ENCODE measurements around the gene ANKRD34A. TPM values are rescaled to one million over a fixed set of nuclear protein-coding genes. Genes with fewer than 3 reads are reported as not detected.
"Not testable (repeated sequence)": the region's sequence is repeated elsewhere in the genome, so short reads cannot be mapped to it uniquely, and the experiment has no call there.

ANKRD34A gene
- total RNA-seq, 5 donors from 2014 or later (not counting 1 experiment from before 2014, with no cell fraction given): 0.68 to 3.5 (median 1.7) TPM

GRCh38 chr1:145927063-145927886 is 37.1 kb downstream of the ANKRD34A start, which contains the start of gene RBM8A:
TSS of gene RBM8A (minus strand) at chr1:145927484. CDS start at chr1:145927426, 58 bp downstream.
- CTCF ChIA-PET: interaction anchor here (0.5 to 3.0 kb wide), 21 partner anchors 8 to 1614 kb away, joined by 3 to 34 read pairs (median 4); partner anchors contain the start of genes ANKRD34A (in 2 of the 2), PEX11B (in 2 of the 2), POLR3GL (in 2 of the 2) and ANKRD35 (in 1 of the 2)
- Mint-ChIP-seq H3K27ac (no peak within 1 kb of the TSS), H3K4me3 (peak within 1 kb of the TSS in 2 of 3 donors; percentile 66 to 74), H3K36me3 (peaks cover 16% of the 10 kb centered on the region), H3K9me3 (no peaks in the 10 kb centered on the region), H3K27me3 (no peaks in the 10 kb centered on the region), H3K4me1 (peaks cover 15 to 23% (median 22%) of the 10 kb centered on the region in 3 donors)
- Histone ChIP-seq H3K36me3 (ENCODE audit: control insufficient read depth in 2 of 2, extremely low read depth in 1 of 2, insufficient read depth in 1 of 2, low read length in 1 of 2) (peaks cover 0 to 15% of the 10 kb centered on the region in 2 donors), H3K4me1 (ENCODE audit: control insufficient read depth in 1 of 2, extremely low read depth in 1 of 2, insufficient read depth in 2 of 2, low read length in 2 of 2) (peaks cover 16 to 26% of the 10 kb centered on the region in 2 experiments), H3K9me3 (no peaks in the 10 kb centered on the region), H3K4me3 (ENCODE audit: control insufficient read depth in 1 of 2, extremely low read depth in 1 of 2, low read length in 1 of 2) (peak within 1 kb of the TSS; percentile 91 to 93), H3K27ac (ENCODE audit: low read length) (peak within 1 kb of the TSS; percentile 95), H3K27me3 (replicated peaks in 1 of 2; ENCODE audit: control insufficient read depth in 2 of 2, extremely low read depth in 1 of 2, insufficient read depth in 2 of 2, low read length in 1 of 2) (no peaks in the 10 kb centered on the region)
- DNase-seq (peak; percentile 80 to 98 (median 94)), ATAC-seq (replicated peaks in 1 of 4) (peak; percentile 97 to 99 (median 98))
- WGBS (ENCODE audit: insufficient coverage): under 1% methylated on average over 31 of the region's 41 CpGs
- POLR2A ChIA-PET: interaction anchor here (0.5 to 2.3 kb wide), 17 partner anchors 8 to 101 kb away, joined by 3 to 26 read pairs (median 4); partner anchors contain the start of genes ANKRD34A (in 2 of the 2), LIX1L (in 2 of the 2), PEX11B (in 2 of the 2) and POLR3GL (in 2 of the 2)

DNA sequence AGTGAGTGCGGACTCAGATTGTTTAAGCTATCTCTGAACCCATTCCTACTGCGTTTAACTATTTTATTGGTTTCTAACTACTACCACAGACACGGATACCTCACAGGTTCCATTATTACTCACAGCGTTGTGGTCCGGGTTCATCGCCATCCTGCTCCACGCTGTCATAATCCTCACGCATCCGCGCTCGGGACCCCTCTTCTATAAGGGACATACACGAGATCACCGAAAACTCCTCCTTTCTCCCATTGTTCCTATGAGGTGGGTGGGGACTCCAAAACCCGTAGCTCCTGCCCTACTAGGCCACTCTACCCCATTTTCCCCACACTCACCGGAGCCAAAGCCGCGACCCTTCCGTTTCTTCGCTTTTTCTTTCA is 37.7 kb downstream of the ANKRD34A start:
- Histone ChIP-seq H3K27ac (ENCODE audit: low read length) (peak overlapping the region; percentile 95), H3K4me1 (ENCODE audit: control insufficient read depth in 1 of 2, extremely low read depth in 1 of 2, insufficient read depth in 2 of 2, low read length in 2 of 2) (peaks cover 13 to 21% of the 10 kb centered on the region in 2 experiments), H3K9me3 (no peaks in the 10 kb centered on the region), H3K27me3 (replicated peaks in 1 of 2; ENCODE audit: control insufficient read depth in 2 of 2, extremely low read depth in 1 of 2, insufficient read depth in 2 of 2, low read length in 1 of 2) (no peaks in the 10 kb centered on the region), H3K4me3 (ENCODE audit: control insufficient read depth in 1 of 2, extremely low read depth in 1 of 2, low read length in 1 of 2) (peak overlapping the region; percentile 91 to 93), H3K36me3 (ENCODE audit: control insufficient read depth in 2 of 2, extremely low read depth in 1 of 2, insufficient read depth in 1 of 2, low read length in 1 of 2) (peaks cover 0 to 17% of the 10 kb centered on the region in 2 donors)
- ChIA-PET CTCF (interaction anchor here (0.5 to 3.0 kb wide), 13 partner anchors 8 to 111 kb away, joined by 3 to 34 read pairs (median 4); partner anchors contain the start of genes ANKRD34A (in 2 of the 2), PEX11B (in 2 of the 2), POLR3GL (in 2 of the 2) and LIX1L (in 1 of the 2)), POLR2A (interaction anchor here (0.6 to 2.3 kb wide), 7 partner anchors 8 to 126 kb away, joined by 3 to 26 read pairs (median 9); partner anchors contain the start of genes LIX1L (in 2 of the 2), ANKRD34A (in 1 of the 2), PEX11B (in 1 of the 2) and PIAS3 (in 1 of the 2))
- Mint-ChIP-seq H3K36me3 (peaks cover 16% of the 10 kb centered on the region), H3K4me1 (peaks cover 11 to 19% (median 16%) of the 10 kb centered on the region in 3 donors), H3K4me3 (no peak overlapping the region), H3K27ac (no peak overlapping the region), H3K27me3 (no peaks in the 10 kb centered on the region), H3K9me3 (no peaks in the 10 kb centered on the region)
- ATAC-seq (replicated peaks in 1 of 4): peak in 1 of 4 experiments; percentile 4
- 3% methylated on average over 5 of the region's 19 CpGs for WGBS (ENCODE audit: insufficient coverage)
- peak in 4 of 35 experiments; percentile 1 to 19 (median 6) for DNase-seq

- Histone ChIP-seq H3K27ac (ENCODE audit: low read length) (no peak overlapping the region), H3K4me1 (ENCODE audit: control insufficient read depth in 1 of 2, extremely low read depth in 1 of 2, insufficient read depth in 2 of 2, low read length in 2 of 2) (peaks cover 24 to 34% of the 10 kb centered on the region in 2 experiments), H3K27me3 (replicated peaks in 1 of 2; ENCODE audit: control insufficient read depth in 2 of 2, extremely low read depth in 1 of 2, insufficient read depth in 2 of 2, low read length in 1 of 2) (no peaks in the 10 kb centered on the region), H3K4me3 (ENCODE audit: control insufficient read depth in 1 of 2, extremely low read depth in 1 of 2, low read length in 1 of 2) (no peak overlapping the region), H3K9me3 (no peaks in the 10 kb centered on the region), H3K36me3 (ENCODE audit: control insufficient read depth in 2 of 2, extremely low read depth in 1 of 2, insufficient read depth in 1 of 2, low read length in 1 of 2) (peaks cover 0 to 14% of the 10 kb centered on the region in 2 donors)
- ATAC-seq (replicated peaks in 1 of 4) (no peak), DNase-seq (no peak)
- 100% methylated on average over 1 of the region's 2 CpGs for WGBS (ENCODE audit: insufficient coverage)
- peaks cover 19% of the 10 kb centered on the region for H3K36me3 Mint-ChIP-seq
- H3K4me3 Mint-ChIP-seq: no peak overlapping the region
- H3K27me3 Mint-ChIP-seq: no peaks in the 10 kb centered on the region
- peaks cover 24 to 36% (median 33%) of the 10 kb centered on the region in 3 donors for H3K4me1 Mint-ChIP-seq
- H3K9me3 Mint-ChIP-seq: no peaks in the 10 kb centered on the region
- ChIA-PET CTCF (no interaction called here), POLR2A (interaction anchor here in 1 of 2 donors (0.6 kb wide), 2 partner anchors 29 to 125 kb away, joined by 3 to 5 read pairs; no protein-coding TSS in a partner anchor)
- no peak overlapping the region for H3K27ac Mint-ChIP-seq
Observed at GRCh38 chr1:145922266-145922665, 42.1 kb downstream of the ANKRD34A start.

DNA sequence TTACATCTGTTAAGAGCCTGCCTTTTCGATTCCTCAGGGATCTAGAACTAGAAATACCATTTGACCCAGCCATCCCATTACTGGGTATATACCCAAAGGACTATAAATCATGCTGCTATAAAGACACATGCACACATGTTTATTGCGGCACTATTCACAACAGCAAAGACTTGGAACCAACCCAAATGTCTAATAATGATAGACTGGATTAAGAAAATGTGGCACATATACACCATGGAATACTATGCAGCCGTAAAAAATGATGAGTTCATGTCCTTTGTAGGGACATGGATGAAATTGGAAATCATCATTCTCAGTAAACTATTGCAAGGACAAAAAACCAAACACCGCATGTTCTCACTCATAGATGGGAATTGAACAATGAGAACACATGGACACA is 44.1 kb downstream of the ANKRD34A start:
- CTCF ChIA-PET; H3K4me3 ChIP-seq (ENCODE audit: control insufficient read depth in 1 of 2, extremely low read depth in 1 of 2, low read length in 1 of 2); ATAC-seq (replicated peaks in 1 of 4); H3K27me3 Mint-ChIP-seq; DNase-seq; H3K27me3 ChIP-seq (replicated peaks in 1 of 2; ENCODE audit: control insufficient read depth in 2 of 2, extremely low read depth in 1 of 2, insufficient read depth in 2 of 2, low read length in 1 of 2); H3K9me3 Mint-ChIP-seq; H3K27ac ChIP-seq (ENCODE audit: low read length); H3K9me3 ChIP-seq: not testable (repeated sequence)
- peaks cover 24% of the 10 kb centered on the region for H3K36me3 Mint-ChIP-seq
- peak overlapping the region; percentile 82 to 94 (median 91) for H3K4me3 Mint-ChIP-seq
- Histone ChIP-seq H3K4me1 (ENCODE audit: control insufficient read depth in 1 of 2, extremely low read depth in 1 of 2, insufficient read depth in 2 of 2, low read length in 2 of 2) (peaks cover 17 to 29% of the 10 kb centered on the region in 2 experiments), H3K36me3 (ENCODE audit: control insufficient read depth in 2 of 2, extremely low read depth in 1 of 2, insufficient read depth in 1 of 2, low read length in 1 of 2) (peaks cover 0 to 21% of the 10 kb centered on the region in 2 donors)
- WGBS (ENCODE audit: insufficient coverage): no CpG with 5 or more reads among the region's 4 CpGs
- peaks cover 37 to 49% (median 43%) of the 10 kb centered on the region in 3 donors for H3K4me1 Mint-ChIP-seq
- POLR2A ChIA-PET: interaction anchor here in 1 of 2 donors (0.6 kb wide), 1 partner anchor 117 kb away, joined by 7 read pairs; no protein-coding TSS in a partner anchor
- H3K27ac Mint-ChIP-seq: peak overlapping the region; percentile 78 to 98

- no peaks in the 10 kb centered on the region for H3K27me3 Mint-ChIP-seq
- peak in 3 of 4 experiments; percentile 8 to 25 (median 15) for ATAC-seq (replicated peaks in 1 of 4)
- peak in 4 of 35 experiments; percentile 2 to 24 (median 6) for DNase-seq
Observed at GRCh38 chr1:145918992-145919939, 45.1 kb downstream of the ANKRD34A start.

More at GRCh38 chr1:145918992-145919939, 45.1 kb downstream of the ANKRD34A start:
- Histone ChIP-seq H3K36me3 (ENCODE audit: control insufficient read depth in 2 of 2, extremely low read depth in 1 of 2, insufficient read depth in 1 of 2, low read length in 1 of 2) (peaks cover 0 to 24% of the 10 kb centered on the region in 2 donors), H3K27me3 (replicated peaks in 1 of 2; ENCODE audit: control insufficient read depth in 2 of 2, extremely low read depth in 1 of 2, insufficient read depth in 2 of 2, low read length in 1 of 2) (no peaks in the 10 kb centered on the region), H3K4me3 (ENCODE audit: control insufficient read depth in 1 of 2, extremely low read depth in 1 of 2, low read length in 1 of 2) (peak overlapping the region; percentile 93 to 98), H3K9me3 (no peaks in the 10 kb centered on the region), H3K4me1 (ENCODE audit: control insufficient read depth in 1 of 2, extremely low read depth in 1 of 2, insufficient read depth in 2 of 2, low read length in 2 of 2) (peaks cover 17 to 29% of the 10 kb centered on the region in 2 experiments), H3K27ac (ENCODE audit: low read length) (peak overlapping the region; percentile 67)
- peaks cover 31% of the 10 kb centered on the region for H3K36me3 Mint-ChIP-seq
- H3K4me1 Mint-ChIP-seq: peaks cover 40 to 53% (median 47%) of the 10 kb centered on the region in 3 donors
- no peaks in the 10 kb centered on the region for H3K9me3 Mint-ChIP-seq
- CTCF ChIA-PET: interaction anchor here (0.5 to 1.7 kb wide), 5 partner anchors 8 to 59 kb away, joined by 3 to 7 read pairs (median 3); partner anchors contain the start of gene RBM8A (in 1 of the 2)
- POLR2A ChIA-PET: interaction anchor here (0.5 to 1.7 kb wide), 9 partner anchors 8 to 102 kb away, joined by 3 to 12 read pairs (median 5); partner anchors contain the start of genes PIAS3 (in 2 of the 2), RBM8A (in 2 of the 2), HJV (in 1 of the 2) and LIX1L (in 1 of the 2)
- H3K27ac Mint-ChIP-seq: peak overlapping the region; percentile 95 to 98
- peak overlapping the region; percentile 82 to 94 (median 91) for H3K4me3 Mint-ChIP-seq
- WGBS (ENCODE audit: insufficient coverage): 9% methylated on average over 25 of the region's 33 CpGs

Data from T-cell (primary cell).